Measurements from ENCODE around the gene LRRC55. TPM values are rescaled to one million over a fixed set of nuclear protein-coding genes. Genes with fewer than 3 reads are reported as not detected.

The LRRC55 gene
- total RNA-seq, 1 experiment from 2014 or later = not detected

DNA sequence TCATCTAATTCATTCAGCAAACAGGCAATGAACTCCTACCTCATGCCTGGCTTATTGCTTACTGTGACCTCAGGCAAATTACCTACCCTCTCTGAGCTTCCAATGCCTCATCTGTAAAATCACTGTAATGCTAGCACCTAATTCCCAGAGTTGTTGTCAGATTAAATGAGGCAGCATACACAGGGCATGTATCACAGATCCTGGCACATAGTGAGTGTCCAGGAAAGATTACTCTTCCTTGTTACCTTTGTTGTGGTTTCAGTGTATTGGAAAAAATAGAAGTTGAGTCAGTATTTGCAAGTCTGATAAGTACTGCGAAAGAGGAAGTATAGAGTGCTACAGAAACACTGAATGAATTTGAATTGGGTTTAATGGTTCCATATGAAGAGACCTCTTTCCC is 26.4 kb upstream of the LRRC55 start:
- H3K4me3 ChIP-seq (ENCODE audit: low read depth in 2 of 2, low read length in 2 of 2) = no peak overlapping the region
- CTCF ChIA-PET = no interaction called here
- POLR2A ChIA-PET = interaction anchor here (0.5 kb wide), 1 partner anchor 46 kb away, joined by 3 read pairs; no protein-coding TSS in a partner anchor
- ATAC-seq (no peak), DNase-seq (ENCODE audit: low read depth, low spot score) (no peak)
- no peaks in the 10 kb centered on the region for H3K4me1 ChIP-seq (ENCODE audit: control insufficient read depth, insufficient read depth, low read length)
- in situ Hi-C loops (cut with HindIII; ENCODE audit: low pct_unique_long_range_greater_than_20kb, low sequenced_read_pairs) (no loop called here), intact Hi-C loops (cut with micrococcal nuclease; ENCODE audit: unreplicated experiment) (no loop called here)
- H3K36me3 ChIP-seq (ENCODE audit: control insufficient read depth, insufficient read depth, low read length) = no peaks in the 10 kb centered on the region
- peaks cover 6% of the 10 kb centered on the region; the same call in 1 of the 2 replicates for H3K27me3 ChIP-seq (ENCODE audit: control insufficient read depth, insufficient read depth, low read length)
- no peaks in the 10 kb centered on the region for H3K9me3 ChIP-seq (ENCODE audit: control insufficient read depth, insufficient read depth, low read depth, low read length)
- TF ChIP-seq TCF7L2 (IDR thresholded peaks at IDR 0.05; ENCODE audit: low read depth, low read length) (no peak), SIN3A (IDR thresholded peaks at IDR 0.05; ENCODE audit: borderline replicate concordance, insufficient read depth, low read depth, low read length) (no peak), POLR2AphosphoS5 (IDR thresholded peaks at IDR 0.05; ENCODE audit: low read depth, low read length) (no peak)
- TF ChIP-seq, protein P1, sequence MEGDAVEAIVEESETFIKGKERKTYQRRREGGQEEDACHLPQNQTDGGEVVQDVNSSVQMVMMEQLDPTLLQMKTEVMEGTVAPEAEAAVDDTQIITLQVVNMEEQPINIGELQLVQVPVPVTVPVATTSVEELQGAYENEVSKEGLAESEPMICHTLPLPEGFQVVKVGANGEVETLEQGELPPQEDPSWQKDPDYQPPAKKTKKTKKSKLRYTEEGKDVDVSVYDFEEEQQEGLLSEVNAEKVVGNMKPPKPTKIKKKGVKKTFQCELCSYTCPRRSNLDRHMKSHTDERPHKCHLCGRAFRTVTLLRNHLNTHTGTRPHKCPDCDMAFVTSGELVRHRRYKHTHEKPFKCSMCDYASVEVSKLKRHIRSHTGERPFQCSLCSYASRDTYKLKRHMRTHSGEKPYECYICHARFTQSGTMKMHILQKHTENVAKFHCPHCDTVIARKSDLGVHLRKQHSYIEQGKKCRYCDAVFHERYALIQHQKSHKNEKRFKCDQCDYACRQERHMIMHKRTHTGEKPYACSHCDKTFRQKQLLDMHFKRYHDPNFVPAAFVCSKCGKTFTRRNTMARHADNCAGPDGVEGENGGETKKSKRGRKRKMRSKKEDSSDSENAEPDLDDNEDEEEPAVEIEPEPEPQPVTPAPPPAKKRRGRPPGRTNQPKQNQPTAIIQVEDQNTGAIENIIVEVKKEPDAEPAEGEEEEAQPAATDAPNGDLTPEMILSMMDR (IDR thresholded peaks at IDR 0.05) = no peak
- TF ChIP-seq, protein P2, sequence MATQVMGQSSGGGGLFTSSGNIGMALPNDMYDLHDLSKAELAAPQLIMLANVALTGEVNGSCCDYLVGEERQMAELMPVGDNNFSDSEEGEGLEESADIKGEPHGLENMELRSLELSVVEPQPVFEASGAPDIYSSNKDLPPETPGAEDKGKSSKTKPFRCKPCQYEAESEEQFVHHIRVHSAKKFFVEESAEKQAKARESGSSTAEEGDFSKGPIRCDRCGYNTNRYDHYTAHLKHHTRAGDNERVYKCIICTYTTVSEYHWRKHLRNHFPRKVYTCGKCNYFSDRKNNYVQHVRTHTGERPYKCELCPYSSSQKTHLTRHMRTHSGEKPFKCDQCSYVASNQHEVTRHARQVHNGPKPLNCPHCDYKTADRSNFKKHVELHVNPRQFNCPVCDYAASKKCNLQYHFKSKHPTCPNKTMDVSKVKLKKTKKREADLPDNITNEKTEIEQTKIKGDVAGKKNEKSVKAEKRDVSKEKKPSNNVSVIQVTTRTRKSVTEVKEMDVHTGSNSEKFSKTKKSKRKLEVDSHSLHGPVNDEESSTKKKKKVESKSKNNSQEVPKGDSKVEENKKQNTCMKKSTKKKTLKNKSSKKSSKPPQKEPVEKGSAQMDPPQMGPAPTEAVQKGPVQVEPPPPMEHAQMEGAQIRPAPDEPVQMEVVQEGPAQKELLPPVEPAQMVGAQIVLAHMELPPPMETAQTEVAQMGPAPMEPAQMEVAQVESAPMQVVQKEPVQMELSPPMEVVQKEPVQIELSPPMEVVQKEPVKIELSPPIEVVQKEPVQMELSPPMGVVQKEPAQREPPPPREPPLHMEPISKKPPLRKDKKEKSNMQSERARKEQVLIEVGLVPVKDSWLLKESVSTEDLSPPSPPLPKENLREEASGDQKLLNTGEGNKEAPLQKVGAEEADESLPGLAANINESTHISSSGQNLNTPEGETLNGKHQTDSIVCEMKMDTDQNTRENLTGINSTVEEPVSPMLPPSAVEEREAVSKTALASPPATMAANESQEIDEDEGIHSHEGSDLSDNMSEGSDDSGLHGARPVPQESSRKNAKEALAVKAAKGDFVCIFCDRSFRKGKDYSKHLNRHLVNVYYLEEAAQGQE (IDR thresholded peaks at IDR 0.05; ENCODE audit: insufficient read depth in 1 of 2, low read depth in 2 of 2, low read length in 1 of 2) = no peak
- no peak overlapping the region for H3K27ac ChIP-seq (ENCODE audit: low read length)
- BruUV-seq (replicated peaks) = no TSS peak

DNA sequence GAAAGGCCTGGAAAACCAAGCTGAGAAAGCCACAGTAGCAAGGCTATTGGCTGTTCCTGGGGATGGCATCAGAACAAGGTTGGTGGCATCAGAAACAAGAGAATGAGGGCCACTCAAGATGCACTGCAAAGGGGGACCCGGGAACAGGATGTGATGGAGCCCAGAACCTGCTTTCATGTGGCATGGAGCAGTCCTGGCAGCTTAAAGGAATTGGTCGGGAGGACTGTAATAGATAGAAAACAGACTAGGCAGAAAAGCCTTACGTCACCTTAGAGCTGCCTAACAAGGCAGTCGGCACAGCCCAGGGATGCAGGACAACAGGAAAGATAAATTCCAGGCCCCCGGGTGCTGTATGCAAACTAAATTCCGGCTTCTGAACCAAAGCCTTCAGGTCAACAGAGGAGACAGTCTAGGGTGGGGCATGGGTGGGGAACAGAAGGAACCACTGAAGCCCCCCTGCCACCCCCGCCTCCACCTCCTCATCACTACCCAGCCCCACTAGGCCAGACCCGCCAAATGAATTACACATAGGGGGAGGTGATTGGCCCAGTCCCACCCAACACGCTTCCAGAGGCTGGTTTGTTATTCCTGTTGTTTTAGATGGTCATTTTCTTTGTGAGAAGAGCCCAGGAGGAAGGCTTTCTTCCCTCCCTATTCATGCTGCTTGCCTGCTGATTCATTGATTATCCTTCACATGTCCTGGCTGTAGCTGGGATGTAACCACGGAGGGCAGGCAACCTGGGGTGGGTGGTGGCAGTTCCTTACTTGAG is 25.7 kb upstream of the LRRC55 start:
- no TSS peak for BruUV-seq (replicated peaks)
- Histone ChIP-seq H3K27me3 (ENCODE audit: control insufficient read depth, insufficient read depth, low read length) (peaks cover 6% of the 10 kb centered on the region; the same call in 1 of the 2 replicates), H3K36me3 (ENCODE audit: control insufficient read depth, insufficient read depth, low read length) (no peaks in the 10 kb centered on the region), H3K4me1 (ENCODE audit: control insufficient read depth, insufficient read depth, low read length) (no peaks in the 10 kb centered on the region), H3K9me3 (ENCODE audit: control insufficient read depth, insufficient read depth, low read depth, low read length) (no peaks in the 10 kb centered on the region), H3K27ac (ENCODE audit: low read length) (no peak overlapping the region), H3K4me3 (ENCODE audit: low read depth in 2 of 2, low read length in 2 of 2) (no peak overlapping the region)
- DNase-seq (ENCODE audit: low read depth, low spot score) (no peak), ATAC-seq (no peak)
- TF ChIP-seq, protein P1 (IDR thresholded peaks at IDR 0.05) = no peak
- TF ChIP-seq SIN3A (IDR thresholded peaks at IDR 0.05; ENCODE audit: borderline replicate concordance, insufficient read depth, low read depth, low read length) (no peak), TCF7L2 (IDR thresholded peaks at IDR 0.05; ENCODE audit: low read depth, low read length) (no peak)
- TF ChIP-seq, protein P2 (IDR thresholded peaks at IDR 0.05; ENCODE audit: insufficient read depth in 1 of 2, low read depth in 2 of 2, low read length in 1 of 2) = no peak
- intact Hi-C loops (cut with micrococcal nuclease; ENCODE audit: unreplicated experiment) (no loop called here), in situ Hi-C loops (cut with HindIII; ENCODE audit: low pct_unique_long_range_greater_than_20kb, low sequenced_read_pairs) (no loop called here)
- ChIA-PET CTCF (no interaction called here), POLR2A (interaction anchor here (0.5 kb wide), 1 partner anchor 47 kb away, joined by 3 read pairs; no protein-coding TSS in a partner anchor)
